HG03439 (cell line): ENCODE measurements around the gene NPHP4.
A peak's percentile ranks its signal among the peaks of the same experiment; 100 is the strongest.

Experiments used
- ATAC-seq: cut with Tn5 transposase; IDR thresholded peaks from one replicate; pipeline ENCODE4 v1.9.1; 2021; ENCODE audit warnings: mild to moderate bottlenecking, moderate library complexity; ENCODE audit not compliant: unreplicated experiment

The NPHP4 gene

DNA sequence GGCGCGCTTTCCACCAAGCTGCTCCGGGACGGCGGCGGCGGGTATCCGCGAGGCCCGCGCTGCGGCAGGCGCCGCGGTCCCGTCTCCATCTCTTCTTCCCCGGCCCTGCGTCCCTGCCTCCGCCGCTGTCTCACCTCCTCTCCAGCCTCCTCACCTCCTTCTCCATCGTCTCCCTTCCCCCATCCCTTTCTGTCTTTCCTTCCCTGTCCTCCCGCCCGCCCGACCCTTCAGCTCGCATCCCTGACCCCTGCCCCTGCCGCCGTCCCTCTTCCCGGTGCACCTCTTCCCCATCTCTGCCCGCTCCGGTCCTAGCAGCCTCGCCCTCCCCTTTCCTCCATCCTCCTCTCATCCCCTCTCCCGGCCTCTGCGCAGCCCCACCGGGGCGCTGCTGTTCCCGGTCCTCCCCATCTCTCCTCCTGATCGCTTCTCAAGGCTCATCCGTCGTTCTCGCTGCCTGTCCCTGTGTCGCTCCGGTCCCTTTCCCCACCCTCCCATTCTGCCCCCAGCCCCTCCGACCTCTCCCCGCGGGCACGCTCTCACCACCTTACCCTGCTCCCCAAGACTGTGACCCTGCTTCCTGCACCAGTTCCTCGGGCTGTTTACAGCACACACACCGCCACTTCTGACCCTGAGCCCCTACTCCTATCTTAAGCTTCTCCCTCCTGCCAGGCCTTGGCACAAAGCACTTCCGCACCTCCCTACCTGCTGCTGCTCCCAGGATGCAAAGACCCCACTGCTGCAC lies 760 bp upstream of the NPHP4 start:
- ATAC-seq, result no peak

DNA sequence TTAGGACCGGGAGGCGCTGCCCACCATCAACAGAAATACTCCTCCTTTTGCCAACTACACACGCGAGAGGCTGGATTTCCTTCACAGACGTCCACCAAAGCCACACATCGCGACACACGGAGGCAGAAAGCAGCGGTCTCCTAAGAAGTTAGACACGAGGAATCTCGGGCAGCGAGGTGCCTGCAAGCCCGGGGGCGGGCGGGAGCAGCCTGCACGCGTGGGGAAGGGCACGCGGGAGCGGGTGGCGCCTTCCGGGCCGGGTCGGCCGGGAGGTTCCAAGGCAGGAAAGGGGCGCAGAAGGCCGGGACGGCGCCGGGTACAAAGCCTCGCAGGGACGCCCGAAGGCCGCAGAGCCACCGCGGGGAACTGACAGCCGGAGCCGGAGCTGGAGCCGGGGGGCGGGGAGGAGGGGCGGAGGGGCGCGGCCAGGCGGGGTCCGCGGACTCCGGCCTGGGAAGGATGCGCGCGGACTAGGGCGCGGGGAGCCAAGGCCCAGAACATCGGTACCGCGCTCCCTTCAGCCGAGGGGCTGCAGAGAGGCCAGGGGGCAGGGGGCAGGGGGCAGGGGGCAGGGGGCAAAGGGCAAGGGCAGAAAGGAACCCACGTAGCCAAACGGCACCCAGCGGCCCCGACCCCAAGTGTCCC lies 722 bp downstream of the NPHP4 start:
- ATAC-seq, result peak; percentile 13

DNA sequence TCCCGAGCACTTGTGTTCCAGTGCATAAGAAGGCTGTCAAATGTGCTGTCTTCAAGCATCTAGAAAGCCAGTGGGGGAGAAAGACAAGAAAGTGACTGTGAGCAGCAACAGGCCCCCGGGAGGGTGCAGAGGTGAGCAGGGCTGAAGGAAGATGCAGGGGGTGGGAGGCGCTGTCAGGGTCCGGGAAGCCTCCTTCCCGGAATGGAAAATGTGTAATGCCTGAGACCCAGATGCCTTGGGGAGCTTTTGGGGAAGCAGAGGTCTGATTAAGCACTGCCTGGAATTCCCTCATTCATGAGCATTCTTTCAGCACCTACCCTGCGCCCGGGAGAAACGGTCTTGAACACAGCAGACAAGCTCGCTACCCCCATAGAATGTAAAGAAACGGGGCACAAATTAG lies 1.3 kb downstream of the NPHP4 start:
- ATAC-seq, result no peak

DNA sequence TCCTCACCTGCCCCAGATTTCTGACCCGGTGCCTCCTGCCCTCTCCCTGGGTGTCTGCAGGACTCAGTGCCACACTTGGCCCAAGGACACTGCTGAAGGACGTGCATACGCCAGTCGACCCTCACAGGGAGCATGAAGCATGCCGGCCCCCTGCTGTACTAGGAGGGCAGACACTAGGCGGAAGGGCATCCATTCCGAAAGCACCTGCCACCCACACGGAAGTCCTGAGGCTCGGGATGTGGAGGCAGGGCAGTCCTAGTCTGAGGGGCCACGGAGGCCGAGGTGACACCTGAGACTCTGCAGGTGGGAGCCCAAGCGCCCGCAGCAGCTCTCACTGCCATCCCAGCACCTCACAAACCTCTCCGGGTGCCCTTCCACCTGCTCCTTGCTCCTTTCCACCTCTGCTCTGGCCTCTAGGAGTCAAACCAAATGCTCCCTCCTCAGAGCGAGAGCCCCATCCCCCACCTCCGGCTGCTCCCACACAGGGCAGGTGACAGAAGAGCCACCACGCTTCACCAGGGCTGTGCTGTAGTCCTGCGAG lies 2.4 kb downstream of the NPHP4 start:
- no peak for ATAC-seq

DNA sequence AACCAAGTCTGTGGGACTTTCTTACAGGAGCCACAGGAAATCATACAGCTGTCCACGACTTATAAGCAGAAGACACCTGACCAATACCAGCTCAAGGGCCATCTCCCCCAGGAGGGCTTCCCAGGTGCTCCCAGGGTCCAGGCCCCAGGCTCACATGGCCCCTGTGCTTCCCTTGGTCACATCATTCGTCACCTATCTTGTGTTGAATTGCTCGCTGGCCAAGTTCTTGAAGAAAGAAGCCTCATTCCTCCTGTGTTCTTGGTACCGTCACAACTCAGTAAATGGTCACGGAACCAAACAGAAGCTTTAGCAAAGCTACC lies 3.0 kb downstream of the NPHP4 start:
- no peak for ATAC-seq

DNA sequence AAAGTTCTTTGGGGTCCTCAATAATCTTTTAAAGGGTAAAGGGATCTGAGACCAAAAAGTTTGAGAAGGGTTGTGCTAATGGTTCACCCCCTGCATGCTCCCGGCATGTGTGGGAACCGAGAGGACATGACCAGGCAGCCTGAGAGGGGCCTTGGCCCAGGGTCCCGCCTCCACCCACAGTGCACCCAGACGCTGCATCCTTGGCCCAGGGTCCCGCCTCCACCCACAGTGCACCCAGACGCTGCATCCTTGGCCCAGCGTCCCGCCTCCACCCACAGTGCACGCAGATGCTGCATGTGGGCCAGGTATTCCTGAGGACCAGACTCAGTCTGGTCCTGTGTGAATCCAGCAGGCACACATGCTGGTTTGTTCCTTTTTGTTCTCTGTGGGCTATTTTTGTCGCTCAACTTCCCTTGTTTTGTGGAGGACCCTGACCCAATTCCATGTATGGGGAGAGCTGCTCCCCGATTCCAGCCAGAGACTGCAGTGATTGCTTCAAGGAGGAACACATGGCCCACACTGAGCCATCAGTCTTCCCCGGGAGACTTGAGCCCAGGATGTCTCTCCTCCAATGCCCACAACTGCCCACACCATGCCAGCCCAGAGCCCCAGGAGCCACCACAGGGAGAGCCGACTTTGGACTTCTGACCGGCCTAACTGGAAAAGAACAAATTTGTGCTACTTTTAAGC lies 3.5 kb downstream of the NPHP4 start:
- ATAC-seq, result no peak

DNA sequence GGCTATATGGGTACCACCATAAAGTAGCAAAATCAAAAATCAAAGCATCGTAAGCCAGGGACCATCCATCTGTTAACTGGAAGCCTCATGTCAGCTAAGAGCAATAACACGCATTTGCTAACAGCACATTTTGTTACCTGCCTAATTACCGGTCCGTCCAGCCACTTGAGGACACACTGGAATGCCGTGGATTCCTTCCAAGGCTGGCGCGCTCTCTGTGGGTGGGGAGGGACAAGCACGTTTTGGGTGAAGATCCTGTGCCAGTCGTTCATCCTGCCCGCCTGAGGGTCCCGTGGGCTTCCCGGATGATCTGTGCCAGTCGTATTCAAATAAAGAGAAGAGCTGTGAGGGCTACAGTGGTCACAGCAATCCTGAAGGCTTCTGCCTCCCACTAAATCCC lies 6.2 kb downstream of the NPHP4 start:
- no peak for ATAC-seq

DNA sequence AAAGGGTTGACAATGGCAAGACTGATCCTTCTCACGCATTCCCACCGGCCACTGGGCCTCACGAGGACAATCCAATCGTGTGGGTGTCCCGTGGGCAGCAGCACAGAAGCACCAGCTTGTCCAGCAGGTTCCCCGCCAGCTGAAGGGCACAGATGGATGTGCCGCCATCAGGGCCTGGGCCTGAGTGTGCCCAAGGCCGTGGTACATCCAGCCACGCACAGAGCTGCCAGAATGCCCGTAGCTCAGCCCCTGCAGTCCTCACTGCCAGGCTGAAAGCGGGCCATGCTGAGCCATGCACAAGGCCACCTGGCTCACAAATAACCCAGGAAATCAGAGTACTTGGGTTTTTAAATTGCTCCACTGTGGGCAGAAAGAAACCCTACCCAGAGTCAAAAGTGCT lies 7.0 kb downstream of the NPHP4 start:
- ATAC-seq, result no peak

DNA sequence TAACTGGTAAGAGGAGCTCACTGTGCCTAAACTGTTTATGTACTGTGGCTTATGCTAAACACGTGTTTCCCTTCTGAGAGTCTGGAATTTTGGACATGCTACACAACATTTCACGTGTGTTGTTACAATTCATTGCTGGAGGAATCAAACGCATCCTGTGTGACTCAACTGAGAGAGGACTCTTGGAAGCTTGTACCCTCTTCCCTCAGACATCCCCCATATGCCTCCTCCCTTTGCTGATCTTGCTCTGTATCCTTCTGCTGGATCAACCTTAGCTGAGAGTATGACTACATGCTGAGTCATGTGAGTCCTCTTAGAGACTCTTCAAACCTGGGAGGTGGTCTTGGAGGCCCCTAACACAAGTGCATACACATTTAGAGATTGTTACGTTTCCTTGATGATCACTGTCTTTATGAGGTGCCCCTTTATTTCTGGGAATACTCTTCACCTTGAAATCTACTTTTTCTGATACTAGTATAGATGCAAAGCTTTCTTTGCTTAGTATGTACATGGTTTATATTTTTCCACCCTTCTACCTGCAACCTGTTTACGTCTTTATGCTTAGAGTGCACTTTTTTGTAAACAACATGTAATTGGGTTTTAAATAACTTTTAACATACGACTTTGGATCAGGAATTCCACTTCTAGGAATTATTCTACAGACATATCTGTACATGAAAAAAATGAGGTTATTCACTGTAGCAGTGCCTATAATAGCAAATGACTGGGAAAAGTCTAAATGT lies 8.7 kb downstream of the NPHP4 start:
- ATAC-seq, result no peak

DNA sequence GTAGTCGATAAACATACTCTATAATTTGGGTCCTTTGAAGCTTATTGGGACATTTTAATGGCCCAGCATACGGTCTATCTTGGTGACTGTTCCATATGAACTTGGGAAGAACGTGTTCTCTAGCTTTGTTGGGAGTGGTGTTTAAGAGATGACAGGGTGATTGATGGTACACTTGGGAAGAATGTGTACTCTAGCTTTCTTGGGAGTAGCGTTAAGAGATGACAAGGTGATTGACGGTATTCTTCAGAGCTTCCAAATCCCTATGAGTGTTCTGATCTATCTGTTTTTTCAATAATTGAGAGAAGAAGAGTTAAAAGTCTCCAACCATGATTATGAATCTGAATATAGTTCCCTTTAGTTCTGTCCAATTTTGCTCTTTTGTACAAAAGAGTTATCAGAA lies 9.4 kb downstream of the NPHP4 start:
- no peak for ATAC-seq

DNA sequence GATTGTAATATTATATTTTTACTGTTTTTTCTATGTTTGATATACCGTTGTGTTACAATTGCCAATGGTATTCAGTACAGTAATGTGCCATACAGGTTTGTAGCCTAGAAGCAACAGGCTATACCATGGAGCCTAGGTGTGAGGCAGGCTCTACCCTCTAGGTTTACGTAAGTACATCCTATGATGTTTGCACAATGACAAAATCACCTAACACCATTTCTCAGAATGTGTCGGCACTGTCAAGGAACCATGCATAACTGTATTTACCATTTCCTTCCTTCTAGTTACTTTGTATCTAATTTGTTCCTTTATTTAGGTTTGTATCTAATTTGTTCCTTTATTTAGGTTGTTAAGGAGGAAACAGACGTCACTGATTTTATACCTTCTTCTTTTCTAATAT lies 9.9 kb downstream of the NPHP4 start:
- no peak for ATAC-seq

DNA sequence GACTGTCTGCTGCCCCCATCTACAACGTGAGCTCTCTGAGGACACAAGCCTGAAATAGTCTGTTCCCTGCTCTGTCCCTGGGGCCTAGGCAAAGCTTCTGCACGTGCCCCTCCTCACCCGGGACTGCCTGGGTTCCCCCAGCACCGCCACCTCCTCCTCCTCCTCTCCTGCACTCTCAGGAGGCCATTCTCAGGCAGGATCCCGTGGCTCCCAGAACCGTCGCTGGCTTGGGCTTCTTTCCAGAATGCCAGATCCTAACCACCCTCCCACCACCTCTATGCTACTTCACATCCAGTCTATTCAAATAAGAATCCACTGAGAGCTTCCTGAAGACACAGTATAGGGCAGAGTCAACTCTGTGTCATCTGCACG lies 11.2 kb downstream of the NPHP4 start:
- ATAC-seq, result no peak

DNA sequence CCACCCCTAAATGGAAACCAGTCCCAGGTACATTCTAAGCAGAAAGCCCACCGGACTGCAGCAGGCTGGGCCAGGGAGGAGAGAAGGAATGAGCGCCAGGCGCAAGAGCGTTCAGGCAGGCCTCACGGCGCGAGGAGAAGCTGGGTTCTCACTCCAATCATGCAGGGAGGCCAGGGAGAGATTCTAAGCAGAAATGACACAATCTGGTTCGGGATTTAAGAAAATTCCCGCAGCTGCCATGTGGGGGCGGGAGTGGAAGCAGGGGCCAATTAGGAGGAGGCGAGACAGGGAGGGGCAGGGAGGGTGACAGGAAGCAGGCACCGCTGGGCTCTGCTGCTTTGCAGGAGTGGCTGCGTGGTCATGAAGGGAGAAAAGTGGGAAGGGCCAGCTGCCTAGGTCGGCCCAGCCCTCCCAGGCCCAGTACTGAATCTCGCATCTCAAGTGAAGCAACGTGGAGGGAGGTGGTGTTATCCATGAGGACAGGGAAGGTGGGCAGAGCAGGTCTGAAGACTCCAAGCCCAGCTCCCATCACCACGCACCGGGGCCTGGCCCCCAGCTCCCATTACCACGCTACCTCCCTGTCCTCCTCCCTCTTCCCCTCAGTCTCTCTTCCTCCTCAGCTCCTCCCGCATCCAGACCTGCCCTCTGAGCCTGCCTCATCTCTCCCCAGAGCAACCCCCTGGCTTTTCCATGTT lies 11.8 kb downstream of the NPHP4 start:
- ATAC-seq, result no peak

DNA sequence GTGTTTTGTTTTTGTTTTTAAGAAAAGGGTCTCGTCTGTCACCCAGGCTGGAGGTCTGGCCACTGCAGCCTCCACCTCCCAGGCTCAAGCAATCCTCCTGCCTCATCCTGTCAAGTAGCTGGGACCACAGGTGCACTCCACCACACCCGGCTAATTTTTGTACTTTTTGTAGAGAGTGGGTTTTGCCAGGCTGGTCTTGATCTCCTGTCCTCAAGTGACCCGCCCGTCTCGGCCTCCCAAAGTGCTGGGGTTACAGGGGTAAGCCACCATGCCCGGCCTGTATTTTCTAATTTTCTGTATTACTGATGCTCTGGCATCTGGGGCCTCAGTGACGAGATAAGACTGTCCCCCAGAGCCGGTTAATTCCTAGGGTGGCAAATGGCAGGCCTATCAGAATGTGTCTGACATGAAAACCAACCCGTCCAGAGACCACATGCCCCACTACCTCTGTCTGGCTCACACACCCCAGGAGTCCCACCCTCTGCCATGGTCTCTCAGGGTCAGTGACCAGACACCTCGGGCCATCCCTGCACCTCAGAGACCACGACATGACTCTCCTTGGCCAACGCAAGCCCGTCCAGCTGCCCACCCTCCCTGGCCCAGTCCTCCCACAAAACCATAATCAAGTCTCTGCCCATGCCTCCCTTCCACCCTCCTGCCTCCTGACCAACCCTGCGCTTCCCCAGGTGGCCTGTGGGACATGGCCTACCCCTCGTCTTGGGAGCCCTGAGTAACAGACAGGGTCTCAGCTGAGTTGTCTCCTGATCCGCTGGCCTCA lies 12.5 kb downstream of the NPHP4 start:
- ATAC-seq, result no peak

DNA sequence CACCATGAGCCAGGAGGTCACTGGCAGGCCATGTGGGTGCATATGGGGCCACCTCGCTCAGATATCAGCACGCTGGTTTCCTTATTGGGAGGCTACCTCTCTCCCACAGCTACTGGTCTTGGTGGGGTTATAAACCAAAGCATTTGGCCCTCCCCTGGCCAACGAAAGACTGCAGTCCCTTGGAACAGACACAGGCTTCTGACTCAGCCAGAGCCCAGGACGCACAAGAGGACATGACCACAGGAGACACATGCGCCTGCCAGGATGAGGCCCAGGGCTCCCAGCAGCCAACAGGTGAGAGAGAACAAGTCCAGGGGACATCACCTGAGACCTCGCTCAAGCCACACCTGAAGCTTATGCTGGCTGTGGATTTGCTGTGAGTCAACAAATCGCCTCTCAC lies 13.8 kb downstream of the NPHP4 start:
- no peak for ATAC-seq

DNA sequence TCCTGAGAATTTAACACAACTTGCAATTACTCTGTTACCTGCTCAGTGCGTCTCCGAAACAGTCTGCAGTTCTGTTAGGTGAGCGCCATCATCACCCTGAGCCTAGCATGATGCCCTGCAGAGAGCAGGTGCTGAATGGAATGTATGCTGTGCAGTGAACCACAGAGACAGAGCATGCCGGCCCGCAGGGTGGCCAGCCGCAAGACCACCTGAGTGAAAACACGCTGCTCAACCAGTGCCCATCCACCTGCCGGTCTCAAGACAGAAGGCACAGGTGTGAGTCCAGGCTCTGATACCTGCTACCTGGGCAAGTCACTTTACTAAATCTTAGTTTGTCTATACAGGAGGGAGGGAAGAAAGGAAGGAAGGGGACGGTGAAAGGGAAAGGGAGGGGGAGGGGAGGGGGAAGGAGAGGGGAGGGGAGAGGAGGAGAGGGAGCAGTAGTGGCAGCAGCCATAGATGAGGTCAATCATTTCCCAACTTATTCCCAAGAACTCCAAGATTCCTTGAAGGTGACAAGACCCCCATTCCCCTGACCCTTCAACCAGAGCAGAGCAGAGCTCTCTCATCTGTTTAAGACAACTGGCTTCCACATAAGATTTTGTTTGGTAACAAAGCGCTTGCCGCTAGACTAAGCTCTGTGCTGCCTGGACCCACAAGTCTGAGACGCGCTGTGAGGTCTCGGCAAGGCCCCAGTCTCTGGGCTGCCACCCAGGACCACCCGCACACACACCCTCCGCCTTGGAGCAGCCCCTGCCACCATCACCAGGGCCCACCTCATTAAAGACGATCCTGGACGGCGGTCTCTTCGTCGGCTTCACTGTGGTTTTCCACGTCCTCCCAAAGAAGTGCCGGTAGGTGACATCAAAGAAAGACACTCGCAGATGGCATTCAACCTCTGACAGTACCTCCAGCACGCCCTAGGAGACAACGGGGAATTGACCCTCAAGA lies 14.5 kb downstream of the NPHP4 start:
- no peak for ATAC-seq

DNA sequence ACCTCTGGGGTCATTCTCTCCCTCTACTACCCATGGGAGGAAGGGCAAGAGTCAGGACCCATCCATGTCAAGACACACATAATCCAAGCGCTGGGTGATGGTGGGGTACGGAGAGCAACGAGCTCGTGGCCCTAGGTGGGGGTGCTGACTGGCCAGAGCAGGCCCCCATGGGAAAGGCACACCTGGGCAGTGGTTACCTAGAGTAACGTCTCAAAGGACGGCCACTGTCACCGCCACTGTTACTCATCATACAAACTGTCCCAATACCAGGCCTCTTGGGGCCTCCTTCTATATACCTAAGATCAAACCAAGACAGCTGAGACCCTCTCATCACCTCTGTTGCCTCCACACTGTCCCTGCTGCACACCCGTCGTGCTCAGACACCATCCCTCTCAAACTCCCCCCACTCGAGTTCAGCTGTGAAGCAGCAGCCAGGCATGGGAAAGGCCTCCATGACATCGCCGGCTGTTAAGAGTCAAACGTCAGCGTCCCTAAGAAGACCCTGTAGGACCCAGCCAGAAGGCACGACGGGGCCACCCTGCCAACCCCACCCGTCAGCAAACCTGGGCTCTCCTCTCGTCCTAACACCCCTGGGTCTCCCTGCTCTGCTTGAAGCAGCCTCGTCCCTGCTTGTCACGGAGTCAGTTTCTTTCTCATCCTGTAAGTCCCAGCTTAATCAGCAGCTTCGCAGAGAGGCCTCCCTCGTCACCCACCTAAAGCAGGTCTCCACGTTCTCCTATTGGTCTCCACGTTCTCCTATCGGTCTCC lies 15.3 kb downstream of the NPHP4 start:
- no peak for ATAC-seq

DNA sequence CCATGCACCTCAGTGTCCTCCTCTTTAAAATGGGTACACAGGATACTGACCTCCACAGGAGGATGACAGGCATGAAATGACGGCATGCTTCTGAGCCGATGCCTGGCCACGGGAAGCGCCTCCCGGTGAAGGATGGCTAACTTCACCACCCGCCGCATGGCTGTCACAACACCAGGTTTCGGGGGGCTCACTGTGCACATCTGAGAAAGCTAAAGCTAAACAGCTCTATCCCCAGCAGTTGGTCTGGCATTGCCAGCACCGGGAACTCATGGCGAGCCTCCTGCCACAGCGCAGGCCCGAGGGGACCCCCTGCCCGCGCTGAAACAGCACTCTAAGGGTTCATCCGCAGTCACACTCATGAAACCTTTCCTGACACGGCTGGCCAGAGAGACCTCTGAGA lies 16.0 kb downstream of the NPHP4 start:
- ATAC-seq, result no peak
